ENCODE data around the gene SOHLH2.

The SOHLH2 gene

DNA sequence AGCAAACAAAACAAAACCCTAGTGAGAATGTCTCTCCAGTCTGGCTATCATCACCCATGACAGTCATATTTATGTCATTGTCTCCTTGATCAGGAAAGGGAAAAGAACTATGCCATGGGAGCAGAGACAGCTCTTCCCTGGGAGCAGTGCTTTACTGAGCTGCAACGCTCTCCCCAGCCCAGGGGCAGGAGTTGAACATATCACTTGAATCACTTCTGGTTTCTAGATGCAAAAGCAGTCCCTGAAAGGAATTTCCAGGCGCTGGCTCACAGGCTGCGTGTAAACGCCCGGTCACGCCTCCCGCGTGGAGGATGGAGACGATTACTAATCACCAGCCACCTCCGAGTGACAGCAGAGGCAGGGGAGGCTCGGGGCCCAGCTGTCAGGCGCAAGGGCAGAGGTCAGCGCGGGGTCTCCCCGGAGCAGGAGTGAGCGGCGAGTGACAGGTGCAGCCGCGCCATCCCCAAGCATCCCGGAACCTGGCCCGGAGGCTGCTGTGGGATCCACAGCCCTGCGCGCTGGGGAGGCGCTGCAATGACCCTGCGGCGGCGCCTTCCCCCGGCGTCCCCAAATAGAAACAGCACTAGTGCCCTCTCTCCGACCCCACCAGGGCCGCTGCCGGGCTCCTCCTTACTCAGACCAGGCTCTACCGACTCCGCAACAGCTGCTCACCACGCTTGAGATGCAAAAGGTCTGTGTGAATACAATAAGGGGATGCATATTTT lies 59.6 kb downstream of the SOHLH2 start:
- H3K4me3 ChIP-seq (ENCODE audit: low read depth in 1 of 2, low read length in 1 of 2) = no peak overlapping the region
- no peak overlapping the region for H3K27ac ChIP-seq
- TF ChIP-seq, protein P1, sequence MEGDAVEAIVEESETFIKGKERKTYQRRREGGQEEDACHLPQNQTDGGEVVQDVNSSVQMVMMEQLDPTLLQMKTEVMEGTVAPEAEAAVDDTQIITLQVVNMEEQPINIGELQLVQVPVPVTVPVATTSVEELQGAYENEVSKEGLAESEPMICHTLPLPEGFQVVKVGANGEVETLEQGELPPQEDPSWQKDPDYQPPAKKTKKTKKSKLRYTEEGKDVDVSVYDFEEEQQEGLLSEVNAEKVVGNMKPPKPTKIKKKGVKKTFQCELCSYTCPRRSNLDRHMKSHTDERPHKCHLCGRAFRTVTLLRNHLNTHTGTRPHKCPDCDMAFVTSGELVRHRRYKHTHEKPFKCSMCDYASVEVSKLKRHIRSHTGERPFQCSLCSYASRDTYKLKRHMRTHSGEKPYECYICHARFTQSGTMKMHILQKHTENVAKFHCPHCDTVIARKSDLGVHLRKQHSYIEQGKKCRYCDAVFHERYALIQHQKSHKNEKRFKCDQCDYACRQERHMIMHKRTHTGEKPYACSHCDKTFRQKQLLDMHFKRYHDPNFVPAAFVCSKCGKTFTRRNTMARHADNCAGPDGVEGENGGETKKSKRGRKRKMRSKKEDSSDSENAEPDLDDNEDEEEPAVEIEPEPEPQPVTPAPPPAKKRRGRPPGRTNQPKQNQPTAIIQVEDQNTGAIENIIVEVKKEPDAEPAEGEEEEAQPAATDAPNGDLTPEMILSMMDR (IDR thresholded peaks at IDR 0.05) = no peak
- H3K27me3 ChIP-seq = peaks cover 24% of the 10 kb centered on the region
- H3K36me3 ChIP-seq = no peaks in the 10 kb centered on the region
- no peaks in the 10 kb centered on the region for H3K9me3 ChIP-seq
- H3K4me1 ChIP-seq (ENCODE audit: control insufficient read depth in 1 of 2, insufficient read depth in 1 of 2, low read depth in 1 of 2, low read length in 1 of 2) = no peaks in the 10 kb centered on the region

DNA sequence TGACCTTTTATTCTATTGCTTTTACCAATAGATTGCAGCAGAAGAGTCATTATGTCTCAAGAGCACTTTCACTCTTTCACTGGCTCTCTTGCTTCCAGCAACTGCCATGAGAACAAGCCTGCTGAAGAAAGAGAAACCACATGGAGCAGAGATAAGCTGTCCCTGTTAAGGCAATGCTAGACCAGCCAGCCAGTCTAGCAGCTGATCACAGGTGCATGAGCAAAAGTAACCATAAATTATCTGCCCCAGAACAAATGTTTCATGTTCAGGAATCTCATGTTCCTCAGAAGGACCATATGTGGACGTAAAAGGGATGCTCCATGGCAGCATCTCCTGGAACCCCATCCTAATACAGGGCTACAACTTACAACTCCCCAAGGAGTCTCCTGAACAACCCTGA lies 62.8 kb downstream of the SOHLH2 start:
- Histone ChIP-seq H3K4me3 (ENCODE audit: low read depth in 1 of 2, low read length in 1 of 2) (no peak overlapping the region), H3K27ac (no peak overlapping the region), H3K27me3 (peaks cover 24% of the 10 kb centered on the region), H3K4me1 (ENCODE audit: control insufficient read depth in 1 of 2, insufficient read depth in 1 of 2, low read depth in 1 of 2, low read length in 1 of 2) (no peaks in the 10 kb centered on the region), H3K9me3 (no peaks in the 10 kb centered on the region), H3K36me3 (no peaks in the 10 kb centered on the region)
- TF ChIP-seq, protein P1 (IDR thresholded peaks at IDR 0.05) = no peak

DNA sequence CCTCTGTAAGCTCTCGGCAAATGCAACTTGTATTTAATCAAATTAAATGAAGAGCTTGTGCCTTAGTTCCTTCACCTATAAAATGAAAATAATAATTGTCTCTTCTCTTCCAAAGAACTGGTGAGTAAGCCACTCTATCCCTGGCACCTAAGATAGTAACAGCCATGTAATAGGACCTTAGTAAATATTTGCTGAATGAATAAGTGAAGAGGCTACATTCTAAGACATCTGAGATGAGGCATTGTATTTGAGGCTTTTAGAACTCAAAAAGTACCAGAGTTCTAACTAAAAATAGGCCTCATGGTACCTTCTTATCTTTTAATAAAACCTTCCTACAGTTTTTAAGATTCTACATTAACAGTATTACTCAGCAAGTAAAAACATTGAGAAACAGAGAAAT lies 65.9 kb downstream of the SOHLH2 start:
- Histone ChIP-seq H3K27me3 (no peaks in the 10 kb centered on the region), H3K4me1 (ENCODE audit: control insufficient read depth in 1 of 2, insufficient read depth in 1 of 2, low read depth in 1 of 2, low read length in 1 of 2) (no peaks in the 10 kb centered on the region), H3K36me3 (no peaks in the 10 kb centered on the region), H3K4me3 (ENCODE audit: low read depth in 1 of 2, low read length in 1 of 2) (no peak overlapping the region), H3K9me3 (no peaks in the 10 kb centered on the region), H3K27ac (no peak overlapping the region)
- TF ChIP-seq, protein P1 (IDR thresholded peaks at IDR 0.05) = no peak

DNA sequence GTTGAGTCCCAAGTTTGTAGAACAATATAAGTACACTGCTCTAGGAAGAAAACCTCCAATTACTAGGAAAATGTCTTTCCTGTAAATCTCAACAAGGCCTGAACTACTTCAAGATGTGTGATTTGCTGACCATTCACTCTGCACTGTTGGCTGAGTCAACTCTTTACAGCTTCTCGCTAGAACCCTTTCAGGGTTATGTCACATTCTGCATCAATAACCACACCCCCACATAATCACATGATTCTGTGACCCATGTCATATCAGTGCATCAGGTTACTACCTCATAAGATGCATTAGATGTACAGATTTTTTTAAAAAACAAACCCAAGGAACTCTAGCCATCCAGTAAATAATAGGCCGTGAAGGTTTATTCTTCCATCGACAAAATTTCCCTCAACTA lies 67.0 kb downstream of the SOHLH2 start:
- Histone ChIP-seq H3K36me3 (no peaks in the 10 kb centered on the region), H3K27ac (no peak overlapping the region), H3K4me1 (ENCODE audit: control insufficient read depth in 1 of 2, insufficient read depth in 1 of 2, low read depth in 1 of 2, low read length in 1 of 2) (no peaks in the 10 kb centered on the region), H3K4me3 (ENCODE audit: low read depth in 1 of 2, low read length in 1 of 2) (no peak overlapping the region), H3K27me3 (no peaks in the 10 kb centered on the region), H3K9me3 (no peaks in the 10 kb centered on the region)
- TF ChIP-seq, protein P1 (IDR thresholded peaks at IDR 0.05) = no peak

DNA sequence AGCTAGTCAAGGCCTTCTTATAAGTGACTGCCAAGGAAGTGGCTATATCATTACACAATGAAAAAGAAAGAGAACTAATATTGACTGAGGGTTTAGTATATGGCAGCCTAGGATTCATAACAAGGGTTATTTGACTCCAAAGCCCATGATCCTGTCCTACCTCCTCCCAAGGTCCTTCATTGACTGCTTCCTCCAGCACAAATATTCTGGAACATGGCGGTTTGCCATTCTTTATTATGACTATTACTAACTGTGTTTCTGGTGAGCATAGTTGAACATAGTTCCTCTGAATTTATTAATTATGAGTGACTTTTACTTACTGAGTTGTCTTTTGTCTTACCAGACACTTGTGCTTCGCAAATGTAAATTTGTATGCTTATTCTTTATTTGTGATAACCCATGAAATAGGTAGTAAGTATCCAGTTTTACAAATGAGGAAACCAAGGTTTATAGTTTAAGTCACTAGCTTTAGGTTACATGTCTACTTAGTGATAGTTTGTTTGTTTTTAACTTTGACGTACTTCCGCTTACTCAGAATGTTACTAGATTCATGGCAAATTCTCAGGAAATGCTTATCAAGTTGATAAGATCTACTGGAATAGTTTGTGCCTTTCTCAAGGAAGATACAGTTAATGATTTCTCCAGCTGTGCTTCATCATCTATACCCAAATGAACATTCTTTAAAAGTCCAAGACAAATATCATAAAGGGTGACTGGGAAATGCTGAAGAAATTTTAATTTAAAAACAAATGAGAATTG lies 67.7 kb downstream of the SOHLH2 start:
- Histone ChIP-seq H3K27me3 (no peaks in the 10 kb centered on the region), H3K4me1 (ENCODE audit: control insufficient read depth in 1 of 2, insufficient read depth in 1 of 2, low read depth in 1 of 2, low read length in 1 of 2) (no peaks in the 10 kb centered on the region), H3K9me3 (no peaks in the 10 kb centered on the region), H3K36me3 (no peaks in the 10 kb centered on the region), H3K4me3 (ENCODE audit: low read depth in 1 of 2, low read length in 1 of 2) (no peak overlapping the region), H3K27ac (no peak overlapping the region)
- TF ChIP-seq, protein P1 (IDR thresholded peaks at IDR 0.05) = no peak

Data from neutrophil (primary cell).